GM12873 (cell line): ENCODE measurements around the gene OSBPL9.

Experiments used
- TF ChIP-seq, protein P1 (sequence below): IDR thresholded peaks from 2 replicates; pipeline ENCODE4 v1.5.1; 2012; ENCODE audit warnings: low read depth, mild to moderate bottlenecking, moderate library complexity, low read length, control low read depth; ENCODE audit not compliant: insufficient read depth; ENCODE audit errors: missing control alignments

OSBPL9 gene

DNA sequence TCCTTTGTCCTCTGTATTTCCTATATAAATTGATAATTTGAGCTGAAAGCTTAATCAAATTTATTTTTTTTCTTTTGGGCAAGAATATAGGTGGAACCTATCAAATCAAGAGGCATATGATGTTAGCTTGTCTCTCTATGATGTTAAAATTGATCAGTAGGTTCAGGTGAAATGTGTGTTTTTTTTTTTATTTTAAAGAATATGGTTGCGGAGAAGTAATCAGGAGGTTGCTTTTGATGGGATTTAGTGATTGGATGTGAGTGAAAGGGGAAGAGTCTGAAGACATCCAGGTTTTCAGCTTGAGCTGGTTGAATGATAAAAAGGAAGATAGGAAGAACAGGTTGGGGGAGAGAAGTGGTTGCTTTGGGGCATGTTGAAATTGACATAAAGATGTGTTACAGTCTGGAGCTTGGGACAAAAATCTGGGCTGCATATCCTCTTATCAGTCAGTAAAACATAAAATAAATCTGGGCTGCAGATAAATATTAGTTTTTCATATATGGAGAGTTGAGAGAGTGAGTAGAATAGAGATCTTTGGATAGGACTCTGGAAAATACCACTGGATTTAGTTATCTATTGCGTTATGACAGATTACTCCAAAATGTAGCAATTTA lies 5.1 kb downstream of the OSBPL9 start:
- TF ChIP-seq, protein P1, sequence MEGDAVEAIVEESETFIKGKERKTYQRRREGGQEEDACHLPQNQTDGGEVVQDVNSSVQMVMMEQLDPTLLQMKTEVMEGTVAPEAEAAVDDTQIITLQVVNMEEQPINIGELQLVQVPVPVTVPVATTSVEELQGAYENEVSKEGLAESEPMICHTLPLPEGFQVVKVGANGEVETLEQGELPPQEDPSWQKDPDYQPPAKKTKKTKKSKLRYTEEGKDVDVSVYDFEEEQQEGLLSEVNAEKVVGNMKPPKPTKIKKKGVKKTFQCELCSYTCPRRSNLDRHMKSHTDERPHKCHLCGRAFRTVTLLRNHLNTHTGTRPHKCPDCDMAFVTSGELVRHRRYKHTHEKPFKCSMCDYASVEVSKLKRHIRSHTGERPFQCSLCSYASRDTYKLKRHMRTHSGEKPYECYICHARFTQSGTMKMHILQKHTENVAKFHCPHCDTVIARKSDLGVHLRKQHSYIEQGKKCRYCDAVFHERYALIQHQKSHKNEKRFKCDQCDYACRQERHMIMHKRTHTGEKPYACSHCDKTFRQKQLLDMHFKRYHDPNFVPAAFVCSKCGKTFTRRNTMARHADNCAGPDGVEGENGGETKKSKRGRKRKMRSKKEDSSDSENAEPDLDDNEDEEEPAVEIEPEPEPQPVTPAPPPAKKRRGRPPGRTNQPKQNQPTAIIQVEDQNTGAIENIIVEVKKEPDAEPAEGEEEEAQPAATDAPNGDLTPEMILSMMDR, result no peak

DNA sequence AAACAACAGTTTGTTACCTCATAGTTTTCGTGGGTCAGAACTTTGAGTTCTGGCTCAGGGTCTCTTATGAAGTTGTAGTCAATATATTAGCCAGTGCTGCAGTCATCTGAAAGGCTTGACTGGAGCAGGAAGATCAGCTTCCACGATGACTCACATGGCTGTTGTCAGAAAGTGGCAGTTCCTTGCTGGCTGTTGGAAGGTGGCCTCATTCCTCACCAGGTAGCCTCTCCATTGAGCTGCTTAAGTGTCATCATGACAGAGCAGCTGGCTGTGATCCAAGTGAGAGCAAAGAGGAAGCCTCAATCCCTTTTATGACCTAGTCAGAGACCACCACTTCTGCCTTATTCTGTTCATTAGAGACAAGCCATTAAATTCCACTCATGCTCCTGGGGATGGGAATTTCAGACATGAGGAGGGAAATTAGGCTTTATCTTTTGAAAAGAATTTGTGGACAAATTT lies 5.6 kb downstream of the OSBPL9 start:
- TF ChIP-seq, protein P1, result no peak

DNA sequence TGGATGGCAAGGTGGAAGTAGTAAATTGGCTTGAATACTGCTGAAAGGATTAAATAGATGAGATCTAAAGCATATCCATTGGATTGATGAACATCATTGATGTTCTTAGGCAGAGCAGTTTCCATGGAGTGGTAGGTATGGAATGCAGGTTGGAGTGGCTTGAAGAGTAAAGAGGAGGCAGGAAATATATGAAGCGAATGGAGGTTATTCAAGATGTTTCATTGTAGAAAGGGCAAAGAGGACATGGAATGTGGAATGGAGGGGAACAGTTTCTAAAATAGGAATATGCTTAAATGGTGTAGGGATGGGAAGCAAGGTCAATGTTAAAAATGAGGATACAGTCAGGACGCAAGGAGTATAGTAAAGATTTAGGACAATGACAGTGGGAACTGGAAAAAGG lies 6.1 kb downstream of the OSBPL9 start:
- TF ChIP-seq, protein P1, result no peak

DNA sequence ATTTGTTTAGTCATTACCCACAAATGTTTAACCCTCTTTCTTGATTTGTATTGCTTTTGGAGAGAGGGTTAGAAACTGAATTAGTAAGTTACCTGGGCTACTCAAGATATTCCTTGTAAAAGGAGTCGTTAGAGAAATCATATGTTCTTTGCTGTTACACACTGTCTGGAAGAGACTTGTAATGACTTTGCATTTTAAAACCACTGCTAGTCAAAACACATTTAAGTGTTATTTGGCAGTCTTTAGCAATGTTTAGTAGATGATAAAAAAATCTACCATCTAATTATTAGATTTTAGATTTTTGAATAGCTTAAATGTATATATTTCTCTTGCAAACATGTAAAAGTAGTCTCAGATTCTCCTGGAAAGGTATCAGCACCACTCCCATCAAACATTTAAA lies 6.6 kb downstream of the OSBPL9 start:
- TF ChIP-seq, protein P1, result no peak

DNA sequence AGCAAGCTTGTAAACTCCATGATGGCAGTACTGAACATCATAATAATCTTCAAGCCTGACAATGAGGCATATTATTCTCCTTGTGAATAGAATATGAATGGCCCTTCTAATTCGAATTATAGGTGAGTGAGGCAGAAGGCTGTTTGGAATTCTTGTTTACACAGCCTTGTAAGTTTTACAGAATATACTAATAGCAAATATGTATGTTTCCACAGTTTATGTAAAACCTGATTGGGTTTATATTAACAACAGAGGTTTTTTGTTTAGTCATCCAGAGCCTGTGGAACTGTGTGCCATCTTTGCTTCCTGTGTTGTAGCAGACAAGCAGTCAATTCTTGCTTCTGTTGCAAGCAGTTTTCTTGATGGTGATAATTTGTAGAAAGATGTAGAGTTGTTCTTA lies 8.0 kb downstream of the OSBPL9 start:
- TF ChIP-seq, protein P1, result no peak

DNA sequence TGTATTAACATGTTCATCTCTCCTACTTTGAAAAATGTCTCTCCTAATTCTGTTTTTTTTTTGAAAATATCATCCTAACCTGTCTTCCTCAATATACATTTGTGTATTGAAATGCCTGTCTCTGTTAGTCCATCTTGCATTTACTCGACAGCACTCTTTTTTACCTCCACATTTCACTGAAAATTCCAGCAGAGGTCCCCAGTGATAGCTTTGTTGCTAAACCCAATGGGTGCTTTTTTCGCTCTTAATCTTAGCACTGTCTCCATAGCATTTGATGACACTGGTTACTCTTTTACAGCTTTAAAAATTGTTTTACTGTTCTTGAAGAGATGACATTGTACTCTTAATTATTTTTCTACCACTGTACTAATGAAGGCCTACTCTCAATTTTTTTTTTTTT lies 10.8 kb downstream of the OSBPL9 start:
- TF ChIP-seq, protein P1, result peak; percentile 59

DNA sequence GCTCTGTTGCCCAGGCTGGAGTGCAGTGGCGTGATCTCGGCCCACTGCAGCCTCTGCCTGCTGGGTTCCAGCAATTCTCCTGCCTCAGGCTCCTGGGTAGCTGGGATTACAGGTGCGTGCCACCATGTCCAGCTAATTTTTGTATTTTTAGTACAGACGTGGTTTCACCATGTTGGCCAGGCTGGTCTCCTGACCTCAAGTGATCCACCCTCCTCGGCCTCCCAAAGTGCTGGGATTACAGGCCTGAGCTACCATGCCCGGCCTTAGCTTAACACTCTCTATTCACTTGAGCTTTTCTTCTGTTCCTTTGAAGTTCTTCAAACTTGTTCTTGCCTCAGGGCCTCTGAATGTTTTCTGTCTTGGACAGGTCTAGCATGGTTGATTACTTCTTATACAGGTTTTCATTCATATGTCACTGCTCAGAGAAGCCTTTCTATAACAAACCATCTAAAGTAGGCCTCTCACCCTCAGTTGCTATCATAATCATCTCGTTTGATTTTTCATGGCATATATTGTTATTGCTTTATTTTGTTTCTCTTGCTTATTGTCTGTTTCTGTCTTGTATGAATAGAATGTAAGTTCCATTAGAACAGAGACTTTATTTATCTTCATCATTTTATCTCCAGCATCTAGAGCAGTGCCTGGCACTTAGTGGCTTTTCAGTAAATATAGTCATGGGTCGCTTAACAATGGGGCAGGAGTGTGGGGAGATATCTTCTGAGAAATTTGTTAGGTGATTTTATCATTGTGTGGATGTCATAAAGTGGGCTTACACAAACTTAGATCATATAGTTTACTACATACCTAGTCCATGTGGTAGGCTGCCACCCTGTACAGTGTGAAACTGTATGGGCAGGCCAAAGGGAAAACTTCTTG lies 12.1 kb downstream of the OSBPL9 start:
- TF ChIP-seq, protein P1, result no peak
